OCI-LY7 (cell line): ENCODE results near the gene GYS1. TPM values are rescaled to one million over a fixed set of nuclear protein-coding genes. Genes with fewer than 3 reads are reported as not detected.
A peak's percentile ranks its signal among the peaks of the same experiment; 100 is the strongest.
"Not testable (repeated sequence)": the region's sequence is repeated elsewhere in the genome, so short reads cannot be mapped to it uniquely, and the experiment has no call there.

ENCODE experiments used
- BruUV-seq: library from RNA; stranded (reverse); fragments of 400-500 nt; replicated peaks from 2 replicates; lab custom pipeline; 2021; lab: Mats Ljungman, UMichigan
- CTCF ChIA-PET: fragments of 300-600 bp; sonication (Branson Sonifier 250); formaldehyde crosslinking; loops from one replicate; lab custom pipeline; 2022; ENCODE audit warnings: antibody characterized with exemption; ENCODE audit not compliant: unreplicated experiment; lab: Charles Lee
- POLR2A ChIA-PET: fragments of 300-600 bp; sonication (Branson Sonifier 250); formaldehyde crosslinking; loops from one replicate; lab custom pipeline; 2022; ENCODE audit warnings: antibody characterized with exemption; lab: Charles Lee
- DNase-seq: peaks from one replicate; pipeline ENCODE4 v3.0.0-alpha.2; 2015; ENCODE audit warnings: low spot score
- H2AFZ ChIP-seq: fragments of 200-600 bp; sonication (generic), shearing (Covaris generic); 2 replicates; pipeline ENCODE4 v1.6.1; 2014; ENCODE audit warnings: mild to moderate bottlenecking, antibody characterized with exemption, low read length, moderate library complexity
- H3K27ac ChIP-seq: fragments of 200-600 bp; sonication (generic); 2 replicates; pipeline ENCODE4 v1.5.1; 2014; ENCODE audit warnings: mixed run types, low read depth, mild to moderate bottlenecking, moderate library complexity, low read length, inconsistent platforms; ENCODE audit not compliant: poor library complexity, severe bottlenecking
- H3K36me3 ChIP-seq: fragments of 200-600 bp; sonication (generic); 2 replicates; pipeline ENCODE4 v1.6.1; 2014; ENCODE audit warnings: mild to moderate bottlenecking, antibody characterized with exemption, low read length, moderate library complexity, mixed read lengths; ENCODE audit not compliant: insufficient read depth
- H3K4me1 ChIP-seq: fragments of 200-600 bp; sonication (generic); 2 replicates; pipeline ENCODE4 v1.5.1; 2014; ENCODE audit warnings: mild to moderate bottlenecking, low read length; ENCODE audit not compliant: insufficient read depth, poor library complexity, severe bottlenecking
- H3K4me2 ChIP-seq: fragments of 200-600 bp; sonication (generic); 2 replicates; pipeline ENCODE4 v1.6.1; 2014; ENCODE audit warnings: mild to moderate bottlenecking, low read length
- H3K4me3 ChIP-seq: fragments of 200-600 bp; sonication (generic); 2 replicates; pipeline ENCODE4 v1.5.1; 2014; ENCODE audit warnings: mild to moderate bottlenecking, low read depth, low read length; ENCODE audit not compliant: poor library complexity, severe bottlenecking
- H3K79me2 ChIP-seq: fragments of 200-600 bp; sonication (generic); 2 replicates; pipeline ENCODE4 v1.6.1; 2016; ENCODE audit warnings: low read depth, mild to moderate bottlenecking, low read length, moderate library complexity, mixed read lengths; ENCODE audit not compliant: insufficient read depth
- H3K9me2 ChIP-seq: fragments of 200-600 bp; sonication (generic); 2 replicates; pipeline ENCODE4 v1.6.1; 2016; ENCODE audit warnings: mild to moderate bottlenecking, low read length, mixed read lengths; ENCODE audit not compliant: insufficient read depth
- H3K9me3 ChIP-seq: fragments of 200-600 bp; sonication (generic); 2 replicates; pipeline ENCODE4 v1.6.1; 2014; ENCODE audit warnings: mild to moderate bottlenecking, mixed run types, low read length, mixed read lengths
- H4K20me1 ChIP-seq: fragments of 200-600 bp; sonication (generic); 2 replicates; pipeline ENCODE4 v1.6.1; 2014; ENCODE audit warnings: mild to moderate bottlenecking, antibody characterized with exemption, low read length, moderate library complexity, mixed read lengths; ENCODE audit not compliant: insufficient read depth
- intact Hi-C: fragments of 100-400 bp; cut with micrococcal nuclease; formaldehyde crosslinking; loops from one replicate; pipeline ENCODE4 v1.10.0; 2022; ENCODE audit not compliant: unreplicated experiment
- total RNA-seq, 2 experiments: library from RNA; depleted of rRNA in 1 of 2; stranded (reverse); fragments of >200 nt in 1 of 2; shearing (Covaris generic) in 1 of 2; gene quantifications; 2 replicates each; pipeline ENCODE4 v1.2.3, GENCODE V29; 2014 to 2022
- TF ChIP-seq, protein P1 (sequence below): fragments of 200-600 bp; sonication (generic); conservative IDR thresholded peaks from 2 replicates; pipeline ENCODE4 v1.5.1; 2014; ENCODE audit warnings: mild to moderate bottlenecking, antibody characterized with exemption, low read length, moderate library complexity, mixed read lengths

The GYS1 gene
- total RNA-seq, 2 experiments from 2014 or later = 20.0 to 29.9 TPM

DNA sequence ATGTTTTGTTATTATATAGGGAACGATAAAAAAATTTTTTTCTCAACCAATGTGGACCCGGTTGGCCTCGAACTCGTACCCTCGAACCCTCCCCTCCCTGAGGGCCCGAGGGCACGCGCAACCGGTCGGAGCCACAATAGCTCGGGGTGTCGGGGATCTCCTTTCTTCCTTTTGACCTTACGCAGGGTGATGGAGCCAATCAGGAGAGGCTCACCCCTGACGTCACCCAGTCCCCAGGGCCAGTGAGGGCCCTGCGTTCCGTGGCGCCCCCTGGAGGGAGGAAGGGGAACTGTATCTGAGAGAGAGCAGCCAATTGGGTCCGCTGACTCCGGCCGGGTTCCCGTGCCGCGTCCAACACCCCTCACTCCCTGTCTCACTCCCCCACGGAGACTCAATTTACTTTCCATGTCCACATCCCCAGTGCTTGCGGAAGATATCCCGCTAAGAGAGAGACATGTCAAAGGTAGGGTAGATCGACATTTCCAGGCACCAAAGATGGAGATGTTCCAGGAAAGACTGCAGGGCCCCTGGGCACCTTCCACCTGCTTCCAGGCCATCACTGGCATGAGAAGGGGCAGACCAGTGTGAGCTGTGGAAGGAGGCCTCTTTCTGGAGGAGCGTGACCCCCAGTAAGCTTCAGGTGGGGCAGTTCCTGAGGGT lies 38.7 kb upstream of the GYS1 start, which contains the start of gene CGB2:
Gene CGB2, plus strand, starts transcription at position 249 of the 660 bp plus-strand sequence. Its CDS starts 206 bp downstream, at position 455.
- POLR2A ChIA-PET = interaction anchor here (0.7 kb wide), 1 partner anchor 237 kb away, joined by 3 read pairs; no protein-coding TSS in a partner anchor
- H3K36me3 ChIP-seq, H3K4me3 ChIP-seq, intact Hi-C loops, H3K9me3 ChIP-seq, BruUV-seq, H3K4me2 ChIP-seq, CTCF ChIA-PET, H3K9me2 ChIP-seq, H3K79me2 ChIP-seq, H4K20me1 ChIP-seq, H3K27ac ChIP-seq, H2AFZ ChIP-seq, H3K4me1 ChIP-seq: not testable (repeated sequence)
- TF ChIP-seq, protein P1, sequence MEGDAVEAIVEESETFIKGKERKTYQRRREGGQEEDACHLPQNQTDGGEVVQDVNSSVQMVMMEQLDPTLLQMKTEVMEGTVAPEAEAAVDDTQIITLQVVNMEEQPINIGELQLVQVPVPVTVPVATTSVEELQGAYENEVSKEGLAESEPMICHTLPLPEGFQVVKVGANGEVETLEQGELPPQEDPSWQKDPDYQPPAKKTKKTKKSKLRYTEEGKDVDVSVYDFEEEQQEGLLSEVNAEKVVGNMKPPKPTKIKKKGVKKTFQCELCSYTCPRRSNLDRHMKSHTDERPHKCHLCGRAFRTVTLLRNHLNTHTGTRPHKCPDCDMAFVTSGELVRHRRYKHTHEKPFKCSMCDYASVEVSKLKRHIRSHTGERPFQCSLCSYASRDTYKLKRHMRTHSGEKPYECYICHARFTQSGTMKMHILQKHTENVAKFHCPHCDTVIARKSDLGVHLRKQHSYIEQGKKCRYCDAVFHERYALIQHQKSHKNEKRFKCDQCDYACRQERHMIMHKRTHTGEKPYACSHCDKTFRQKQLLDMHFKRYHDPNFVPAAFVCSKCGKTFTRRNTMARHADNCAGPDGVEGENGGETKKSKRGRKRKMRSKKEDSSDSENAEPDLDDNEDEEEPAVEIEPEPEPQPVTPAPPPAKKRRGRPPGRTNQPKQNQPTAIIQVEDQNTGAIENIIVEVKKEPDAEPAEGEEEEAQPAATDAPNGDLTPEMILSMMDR = peak; percentile 76
- DNase-seq = peak; percentile 45

DNA sequence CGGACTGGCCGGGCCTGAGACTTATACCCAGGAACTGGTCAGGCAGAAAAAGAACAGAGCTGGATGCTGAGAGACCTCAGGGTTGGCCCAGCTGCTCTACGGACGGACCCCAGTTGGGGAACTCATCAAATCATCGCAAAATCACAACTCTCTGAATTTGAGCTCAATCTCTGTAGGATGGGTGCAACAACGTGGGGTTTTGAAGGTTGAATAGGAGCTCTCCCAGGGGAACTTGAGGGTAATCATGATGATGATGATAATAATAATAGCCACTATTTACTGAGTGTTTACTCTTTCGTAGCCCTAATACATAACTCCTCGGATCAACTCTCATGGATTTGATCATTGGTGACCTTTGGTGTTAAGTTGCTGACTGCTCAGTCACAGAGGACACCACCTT lies 37.2 kb upstream of the GYS1 start:
- BruUV-seq, intact Hi-C loops, H3K36me3 ChIP-seq, CTCF ChIA-PET, H3K27ac ChIP-seq, H2AFZ ChIP-seq, POLR2A ChIA-PET, H3K4me3 ChIP-seq, DNase-seq, H4K20me1 ChIP-seq, H3K79me2 ChIP-seq, H3K9me2 ChIP-seq, H3K4me2 ChIP-seq, H3K9me3 ChIP-seq, H3K4me1 ChIP-seq: not testable (repeated sequence)

DNA sequence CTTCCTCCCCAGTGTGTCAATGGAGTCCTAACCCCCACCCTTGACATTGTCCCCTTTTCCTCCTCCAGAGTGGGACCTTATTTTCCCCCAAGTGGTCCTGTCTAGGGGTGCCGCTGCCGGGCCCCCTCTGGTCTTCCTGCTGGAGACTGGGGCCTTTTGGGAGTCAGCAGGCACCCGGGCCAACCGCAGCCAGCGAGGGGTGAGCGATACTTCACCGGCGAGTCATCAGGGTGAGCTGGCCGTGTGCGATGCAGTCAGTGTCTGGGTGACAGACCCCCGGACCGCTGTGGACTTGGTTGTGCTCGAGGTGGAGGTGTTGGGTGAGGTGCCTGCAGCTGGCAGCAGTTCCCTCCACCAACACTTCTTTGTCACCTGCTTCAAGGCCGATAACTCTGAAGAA lies 36.6 kb upstream of the GYS1 start:
- H3K9me3 ChIP-seq, DNase-seq, H3K79me2 ChIP-seq, CTCF ChIA-PET, H3K36me3 ChIP-seq, H3K4me2 ChIP-seq, intact Hi-C loops, H3K27ac ChIP-seq, BruUV-seq, H3K9me2 ChIP-seq, POLR2A ChIA-PET, H4K20me1 ChIP-seq, H2AFZ ChIP-seq, H3K4me1 ChIP-seq, H3K4me3 ChIP-seq: not testable (repeated sequence)

DNA sequence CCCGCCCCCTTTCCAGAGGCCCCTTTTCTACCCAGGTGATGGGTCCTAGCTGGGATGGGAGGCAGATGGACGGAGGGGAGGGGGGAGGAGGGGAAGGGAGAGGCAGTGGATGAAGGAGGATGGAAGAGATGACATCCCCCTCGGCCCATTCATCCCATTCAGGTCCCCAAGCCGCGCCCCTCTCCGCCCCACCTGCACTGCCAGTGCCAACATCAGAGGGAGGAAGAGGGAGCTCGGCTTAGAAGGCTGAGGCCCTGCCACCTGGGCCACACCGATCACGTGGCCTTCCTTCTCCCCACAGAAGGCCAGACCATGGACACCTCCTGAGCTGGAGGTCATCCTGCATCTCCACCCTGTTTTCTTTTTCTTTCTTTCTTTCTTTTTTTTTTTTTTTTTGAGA lies 35.6 kb upstream of the GYS1 start:
- BruUV-seq, H3K27ac ChIP-seq, H3K4me1 ChIP-seq, CTCF ChIA-PET, H3K79me2 ChIP-seq, H3K9me2 ChIP-seq, H3K9me3 ChIP-seq, H3K4me3 ChIP-seq, H2AFZ ChIP-seq, H4K20me1 ChIP-seq, intact Hi-C loops, H3K4me2 ChIP-seq, H3K36me3 ChIP-seq, DNase-seq: not testable (repeated sequence)
- POLR2A ChIA-PET = interaction anchor here (0.6 kb wide), 1 partner anchor 327 kb away, joined by 3 read pairs; no protein-coding TSS in a partner anchor

DNA sequence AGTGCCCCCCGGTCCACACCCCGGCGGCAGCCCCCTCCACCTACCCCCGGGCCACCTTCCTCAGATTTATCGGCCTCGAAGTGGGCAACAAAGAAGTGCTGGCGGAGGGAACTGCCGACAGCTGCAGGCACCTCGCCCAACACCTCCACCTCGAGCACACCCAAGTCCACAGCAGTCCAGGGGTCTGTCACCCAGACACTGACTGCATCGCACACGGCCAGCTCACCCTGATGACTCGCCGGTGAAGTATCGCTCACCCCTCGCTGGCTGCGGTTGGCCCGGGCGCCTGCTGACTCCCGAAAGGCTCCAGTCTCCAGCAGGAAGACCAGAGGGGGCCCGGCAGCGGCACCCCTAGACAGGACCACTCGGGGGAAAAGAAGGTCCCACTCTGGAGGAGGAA lies 32.5 kb upstream of the GYS1 start:
- H3K4me2 ChIP-seq, CTCF ChIA-PET: not testable (repeated sequence)

DNA sequence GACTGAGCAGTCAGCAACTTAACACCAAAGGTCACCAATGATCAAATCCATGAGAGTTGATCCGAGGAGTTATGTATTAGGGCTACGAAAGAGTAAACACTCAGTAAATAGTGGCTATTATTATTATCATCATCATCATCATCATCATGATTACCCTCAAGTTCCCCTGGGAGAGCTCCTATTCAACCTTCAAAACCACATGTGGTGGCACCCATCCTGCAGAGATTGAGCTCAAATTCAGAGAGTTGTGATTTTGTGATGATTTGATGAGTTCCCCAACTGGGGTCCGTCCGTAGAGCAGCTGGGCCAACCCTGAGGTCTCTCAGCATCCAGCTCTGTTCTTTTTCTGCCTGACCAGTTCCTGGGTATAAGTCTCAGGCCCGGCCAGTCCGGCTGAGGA lies 32.0 kb upstream of the GYS1 start:
- H3K9me3 ChIP-seq, H3K27ac ChIP-seq, intact Hi-C loops, H3K79me2 ChIP-seq, DNase-seq, H3K4me2 ChIP-seq, H3K4me3 ChIP-seq, POLR2A ChIA-PET, BruUV-seq, H4K20me1 ChIP-seq, H3K36me3 ChIP-seq, H3K9me2 ChIP-seq, CTCF ChIA-PET, H2AFZ ChIP-seq: not testable (repeated sequence)
- peaks cover 16% of the 10 kb centered on the region for H3K4me1 ChIP-seq

More for the DNA sequence above, 32.5 kb upstream of the GYS1 start:
- H3K79me2 ChIP-seq, H2AFZ ChIP-seq, H3K4me3 ChIP-seq, DNase-seq, H3K36me3 ChIP-seq, intact Hi-C loops, BruUV-seq, H3K9me2 ChIP-seq, H4K20me1 ChIP-seq, POLR2A ChIA-PET, H3K27ac ChIP-seq, H3K9me3 ChIP-seq: not testable (repeated sequence)
- H3K4me1 ChIP-seq = peaks cover 11% of the 10 kb centered on the region
